Stimulated activated CD8-positive, alpha-beta memory T cell treated with anti-CD3 and anti-CD28 coated beads, Interleukin-2, amount 100 ng/mL, for 1 hour (primary cell): ENCODE results near the gene TJP2.
"Not testable (repeated sequence)": the region's sequence is repeated elsewhere in the genome, so short reads cannot be mapped to it uniquely, and the experiment has no call there.

Experiments
- DNase-seq, 2 donors: peaks; one replicate each; pipeline ENCODE4 v3.0.0-alpha.2; 2020; ENCODE audit warnings: low read depth in 2 of 2

TJP2 gene

DNA sequence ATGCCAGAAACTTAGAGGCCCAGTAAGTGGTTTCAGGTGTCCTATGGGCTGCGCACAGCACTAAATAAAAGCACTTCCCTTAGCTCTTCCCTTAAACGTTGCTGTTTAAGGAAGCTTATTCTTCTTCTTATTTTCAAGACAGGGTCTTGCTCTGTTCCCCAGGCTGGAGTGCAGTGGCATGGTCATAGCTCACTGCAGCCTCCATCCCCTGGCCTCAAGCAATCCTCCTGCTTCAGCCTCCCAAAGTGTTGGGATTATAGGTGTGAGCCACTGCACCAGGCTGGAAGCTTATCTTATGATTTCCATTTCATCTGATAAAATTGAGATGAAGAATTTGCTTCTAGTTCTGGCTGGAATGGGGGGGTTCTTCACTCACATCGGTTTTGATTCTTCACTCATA lies 15.6 kb upstream of the TJP2 start:
- DNase-seq = no peak

DNA sequence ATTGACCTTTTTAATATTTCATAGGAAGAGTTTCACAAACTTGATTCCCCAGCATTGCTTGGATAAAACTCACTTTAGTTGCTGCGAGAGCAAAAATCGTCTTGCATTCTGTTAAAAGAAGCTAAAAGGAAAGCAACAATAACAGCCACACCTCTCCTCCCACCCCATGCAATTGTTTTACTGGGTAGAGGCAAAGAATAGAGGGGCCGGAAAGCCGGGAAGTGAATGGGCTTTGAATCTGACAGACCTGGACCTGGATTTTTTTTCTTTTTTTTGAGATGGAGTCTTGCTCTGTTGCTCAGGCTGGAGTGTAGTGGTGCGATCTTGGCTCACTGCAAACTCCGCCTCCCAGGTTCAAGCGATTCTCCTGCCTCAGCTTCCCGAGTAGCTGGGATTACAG lies 9.5 kb upstream of the TJP2 start:
- not testable (repeated sequence) for DNase-seq

DNA sequence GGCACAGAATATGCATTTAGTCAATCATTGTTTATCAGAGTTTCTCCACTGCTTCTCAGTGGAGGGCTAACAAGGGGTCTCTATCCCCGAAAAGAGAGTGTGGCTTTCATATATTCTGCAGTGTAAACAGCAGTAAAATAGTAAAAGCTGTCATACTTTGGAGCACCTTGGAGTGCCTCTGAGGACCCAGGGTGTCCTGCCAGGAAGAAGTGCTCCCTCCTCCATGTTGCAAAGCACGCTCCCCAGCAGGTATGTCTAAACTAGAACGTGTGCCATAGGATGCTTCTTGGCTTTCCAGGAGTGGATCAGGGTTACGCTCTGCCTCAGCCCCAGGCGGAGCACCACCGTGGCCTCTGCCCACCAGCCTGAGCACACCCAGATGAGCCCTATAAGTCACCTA lies 8.5 kb upstream of the TJP2 start:
- no peak for DNase-seq

DNA sequence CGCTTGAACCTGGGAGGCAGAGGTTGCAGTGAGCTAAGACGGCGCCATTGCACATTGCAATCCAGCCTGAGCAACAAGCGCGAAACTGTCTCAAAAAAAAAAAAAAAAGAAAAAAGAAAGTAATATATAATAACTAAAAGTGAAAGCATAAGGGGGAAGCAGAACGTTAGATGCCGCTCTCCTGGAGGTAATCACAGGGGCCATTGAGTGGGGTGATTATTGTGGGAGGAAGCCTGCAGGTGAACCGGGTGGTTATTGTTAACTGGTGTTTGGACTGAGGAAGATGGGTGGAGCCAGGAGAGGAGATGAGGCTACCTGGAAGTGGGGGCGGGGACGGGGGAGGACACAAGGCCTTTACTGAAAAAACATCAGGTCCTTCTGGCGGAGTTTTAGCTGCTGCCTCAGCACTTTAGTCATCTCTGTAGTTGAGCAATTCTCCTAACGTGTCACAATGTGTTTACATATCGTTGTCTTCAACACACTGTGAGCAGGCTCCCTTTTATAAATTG lies 5.3 kb upstream of the TJP2 start:
- no peak for DNase-seq

DNA sequence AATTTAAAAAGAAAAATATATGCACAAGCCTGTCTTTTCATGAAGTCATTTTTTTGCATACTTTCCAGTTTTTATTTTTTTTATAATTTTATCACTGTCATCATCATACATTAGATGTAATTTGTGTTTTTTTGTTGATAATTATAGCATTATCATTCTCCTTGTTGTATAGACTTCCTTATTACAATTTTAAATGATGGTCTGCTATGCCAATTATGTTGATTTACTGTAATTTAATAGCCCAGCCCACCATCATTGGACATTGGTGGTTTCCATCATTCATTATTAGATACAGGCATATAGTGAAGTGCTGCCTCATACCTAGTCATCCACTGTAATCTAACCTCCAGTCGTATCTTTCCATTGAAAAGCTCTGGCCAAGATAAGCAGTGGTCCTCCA lies 3.8 kb upstream of the TJP2 start:
- DNase-seq = no peak

DNA sequence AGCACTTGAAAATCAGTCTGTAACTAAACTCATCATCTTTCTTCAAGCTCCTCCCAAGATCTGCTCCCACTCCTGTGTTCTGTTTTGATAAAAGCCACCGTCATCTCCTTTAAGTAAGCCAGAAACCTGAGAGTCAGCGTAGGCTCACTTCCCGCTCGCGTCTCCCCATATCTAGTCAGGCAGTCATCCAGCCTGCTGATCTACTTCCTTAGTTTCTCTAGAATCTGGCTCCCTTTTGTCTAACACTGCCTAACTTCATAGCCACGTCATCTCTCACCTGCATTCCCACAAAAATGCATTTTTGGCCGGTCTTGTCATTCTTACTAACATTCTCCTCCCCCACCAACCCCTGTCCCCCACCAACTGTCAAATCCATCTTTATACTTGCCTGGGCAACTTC lies 3.0 kb upstream of the TJP2 start:
- DNase-seq = no peak

DNA sequence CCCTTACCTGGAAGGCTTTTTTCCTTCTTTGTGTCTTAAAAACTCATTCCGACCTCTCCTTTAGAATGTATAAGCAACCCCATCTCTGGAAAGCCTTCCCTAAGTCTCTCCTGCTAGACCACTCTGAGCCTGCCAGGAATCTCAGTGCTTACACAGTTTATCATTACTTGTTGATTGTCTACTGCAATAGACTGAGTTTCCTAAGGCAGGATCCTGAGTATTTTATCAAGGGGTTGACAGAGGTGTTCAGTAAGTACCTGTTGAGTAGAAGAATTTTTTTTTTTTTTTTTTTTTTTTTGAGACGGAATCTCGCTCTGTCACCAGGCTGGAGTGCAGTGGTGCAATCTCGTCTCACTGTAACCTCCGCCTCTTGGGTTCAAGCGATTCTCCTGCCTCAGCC lies 2.6 kb upstream of the TJP2 start:
- DNase-seq = no peak

DNA sequence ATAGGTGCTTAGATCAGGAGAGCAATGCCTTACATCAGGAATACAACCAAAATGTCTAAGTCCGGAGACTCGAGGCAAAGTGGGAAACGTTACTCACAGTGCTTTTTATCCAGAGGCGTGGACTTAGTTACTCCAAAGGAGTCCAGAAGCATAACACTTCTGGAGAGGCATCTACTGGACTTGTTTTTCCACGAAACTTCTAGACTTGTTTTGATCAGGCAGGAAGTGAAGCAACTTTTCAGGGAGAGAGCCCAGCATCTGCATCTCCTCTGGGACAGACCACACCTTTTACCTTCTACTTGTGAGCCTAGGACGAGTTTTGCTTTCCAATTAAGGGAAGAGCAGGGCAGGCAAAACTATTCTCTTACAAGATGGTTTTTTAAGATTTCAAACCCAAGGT lies 1.2 kb upstream of the TJP2 start:
- no peak for DNase-seq

DNA sequence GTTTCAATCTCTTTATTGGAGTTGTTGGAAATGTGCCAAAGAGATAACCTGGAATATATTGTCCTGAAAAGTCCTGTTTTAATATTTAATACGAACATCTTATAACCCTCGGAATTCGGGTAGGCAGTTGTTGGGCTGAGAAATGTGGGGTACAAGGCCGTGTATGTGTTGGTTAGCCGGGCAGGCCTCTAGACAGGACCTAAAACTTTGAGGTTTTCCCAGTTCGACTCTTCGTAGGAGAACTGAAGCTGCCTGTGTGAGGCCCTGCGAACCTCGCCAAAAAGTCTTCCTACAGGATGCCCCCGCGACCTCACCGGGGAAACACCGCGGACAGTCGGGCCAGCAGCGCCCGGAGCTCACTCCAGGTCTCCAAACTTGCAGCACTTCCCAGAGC lies 583 bp upstream of the TJP2 start:
- no peak for DNase-seq

DNA sequence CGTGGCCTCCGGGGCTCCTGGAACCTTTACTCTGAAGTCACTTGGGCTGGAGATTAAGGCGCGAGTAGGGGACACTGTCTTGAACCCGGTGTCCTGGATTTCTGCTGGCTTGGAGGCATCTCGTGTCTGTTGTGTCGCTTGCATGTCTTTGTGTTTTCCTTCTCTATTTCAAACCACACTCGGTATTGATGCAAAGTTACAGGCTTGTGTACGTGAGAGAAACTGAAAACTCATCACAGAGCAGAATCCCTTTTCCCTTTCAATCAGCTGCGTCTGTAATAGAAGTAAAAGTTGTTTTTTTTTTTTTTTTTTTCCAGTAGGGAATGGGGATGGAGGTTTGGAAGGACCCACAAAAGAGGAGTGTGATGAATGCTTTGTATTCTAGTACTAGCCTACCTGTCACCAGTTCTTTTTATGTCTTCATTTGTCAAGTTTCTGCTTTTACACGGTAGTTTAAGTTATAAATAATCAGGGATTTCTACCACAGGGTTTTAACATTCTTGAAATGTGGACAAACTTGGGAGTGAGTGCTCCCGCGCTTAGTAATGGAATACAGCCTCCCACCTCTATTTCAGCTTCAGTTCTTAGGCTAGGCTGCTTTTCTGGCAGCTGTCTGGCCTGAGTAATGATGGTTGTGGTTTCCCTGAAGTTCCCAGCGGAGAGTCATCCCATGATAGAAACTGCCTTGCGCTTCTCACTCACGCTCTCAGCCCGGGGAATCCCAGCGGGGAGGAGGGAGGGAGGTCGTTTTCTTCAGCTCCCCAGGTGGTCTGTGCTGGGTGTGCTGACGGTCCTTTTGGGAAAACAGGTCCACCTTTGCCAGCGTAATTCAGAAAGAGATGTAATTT lies 763 bp downstream of the TJP2 start:
- no peak for DNase-seq

DNA sequence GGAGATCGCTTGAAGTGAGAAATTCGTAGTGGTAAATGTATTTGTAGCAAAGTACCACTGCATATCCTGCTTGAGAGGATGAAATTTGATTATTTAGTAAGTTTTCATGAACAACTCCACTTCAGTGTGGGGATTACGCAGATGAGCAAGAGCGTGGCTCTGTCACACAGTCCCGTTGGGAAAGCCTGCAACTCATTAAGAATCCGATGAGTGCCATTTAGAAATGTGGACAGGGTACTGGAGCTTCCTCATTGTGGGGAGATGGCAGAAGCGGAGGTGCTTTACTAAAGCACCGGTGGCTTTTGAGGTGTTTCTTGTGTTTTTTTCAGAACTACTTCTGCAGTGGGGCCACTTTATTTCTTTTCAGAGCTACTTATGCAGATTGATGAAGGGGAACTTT lies 1.4 kb downstream of the TJP2 start:
- no peak for DNase-seq

DNA sequence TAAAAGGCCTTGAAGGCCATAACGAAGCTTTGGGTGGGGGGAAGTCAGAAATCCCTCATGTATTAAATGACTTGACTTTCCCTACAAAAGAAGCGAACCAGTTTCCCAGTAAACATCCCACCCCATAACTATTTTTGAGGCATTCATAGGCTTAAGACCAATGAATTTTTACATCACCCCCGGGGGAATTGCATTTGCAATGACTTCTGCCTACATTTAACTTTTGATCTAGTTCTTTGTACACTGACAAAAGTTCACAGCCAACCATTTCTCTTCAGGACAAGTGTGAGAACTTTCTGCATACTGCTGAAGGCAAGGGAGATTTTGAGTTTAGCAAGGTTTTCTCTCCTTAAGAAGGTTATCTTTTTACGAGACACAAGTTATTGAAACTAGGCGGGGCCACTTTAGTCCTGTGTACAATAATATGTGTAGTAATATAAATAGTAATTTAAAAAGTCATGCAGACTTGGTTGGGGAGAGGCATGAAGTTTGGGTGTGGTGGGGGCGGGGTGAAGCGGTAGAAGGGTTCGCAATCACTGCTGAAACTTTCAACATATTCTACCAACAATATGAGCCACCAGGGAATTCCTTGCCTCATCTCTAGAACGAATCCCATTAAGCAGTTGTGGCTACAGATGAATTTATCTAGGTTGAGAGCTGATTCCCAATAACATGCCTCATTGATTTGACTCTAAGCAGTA lies 2.5 kb downstream of the TJP2 start:
- no peak for DNase-seq

DNA sequence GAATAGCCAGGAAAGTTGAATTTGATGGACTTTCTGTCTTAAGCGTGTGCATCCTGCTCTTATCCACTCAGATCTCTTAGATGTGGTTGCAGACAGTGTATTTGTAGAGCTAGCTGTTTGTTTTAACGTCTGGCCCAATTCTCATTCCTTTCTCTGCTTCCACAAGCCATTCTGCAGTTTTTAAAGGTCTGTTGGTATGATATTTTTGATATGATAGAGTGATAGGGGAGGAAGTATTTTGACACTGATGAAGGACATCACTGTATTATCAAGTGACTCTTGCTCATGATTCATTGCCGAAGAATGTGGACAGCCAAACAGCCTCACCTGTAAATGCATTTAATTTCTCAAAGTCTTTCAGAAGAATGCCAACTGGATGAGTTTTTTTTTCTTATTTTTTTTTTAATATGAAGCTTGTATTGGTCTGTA lies 4.5 kb downstream of the TJP2 start:
- DNase-seq = no peak

DNA sequence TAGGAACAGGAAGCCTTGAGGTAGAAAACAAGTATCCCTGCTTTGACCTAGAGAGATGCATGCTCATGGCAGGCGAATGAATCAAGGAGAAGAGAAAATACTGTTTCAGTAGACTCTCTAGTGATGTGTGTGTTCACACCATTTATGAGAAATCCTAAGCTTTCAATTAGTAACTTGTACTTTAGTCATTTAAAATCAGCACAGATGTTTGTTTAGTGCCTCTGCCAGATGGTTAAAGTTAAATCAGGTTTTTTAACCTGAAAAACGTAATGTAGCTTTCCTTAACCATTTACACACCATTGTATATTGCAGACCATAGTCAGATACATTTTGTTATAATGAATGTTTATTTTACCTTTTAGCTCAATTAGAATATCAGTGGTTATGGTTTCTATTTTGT lies 5.0 kb downstream of the TJP2 start:
- no peak for DNase-seq

DNA sequence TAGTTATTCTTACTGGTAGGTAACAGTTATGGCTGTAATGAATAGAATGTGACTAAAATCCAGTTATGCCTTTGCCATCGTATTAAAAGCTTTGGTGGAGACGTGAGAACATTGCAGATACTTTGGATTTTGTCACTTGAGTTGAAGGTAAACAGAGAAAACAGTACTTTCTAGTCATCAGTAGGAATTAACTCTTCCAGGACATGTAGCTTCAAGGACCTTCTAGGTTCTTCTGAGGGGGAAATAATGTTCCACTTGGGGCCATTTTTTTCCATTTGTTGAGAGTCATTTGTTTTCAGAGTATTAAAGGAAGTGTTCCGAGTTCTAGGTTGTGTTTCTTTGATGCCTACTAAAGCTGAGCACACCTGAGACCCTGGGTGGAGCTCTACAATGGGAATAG lies 6.1 kb downstream of the TJP2 start:
- no peak for DNase-seq

DNA sequence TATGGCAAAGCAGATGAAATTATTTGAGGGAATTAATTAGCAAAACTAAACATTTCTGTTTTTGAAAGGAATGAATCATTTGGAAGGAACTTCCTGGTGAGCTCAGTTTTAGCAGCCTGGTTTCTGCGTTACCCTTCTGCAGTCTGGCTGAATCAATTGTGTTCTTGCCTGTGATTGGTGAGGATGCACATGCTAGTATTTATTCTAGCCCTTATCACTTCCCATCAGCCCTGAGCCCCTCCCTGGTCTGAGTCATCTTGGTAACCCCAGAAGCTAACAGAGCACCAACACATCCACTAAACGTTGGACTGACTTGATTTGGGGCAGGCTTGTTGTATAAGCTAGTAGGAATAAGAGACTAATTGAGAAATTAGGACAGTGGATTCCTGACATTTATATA lies 6.6 kb downstream of the TJP2 start:
- DNase-seq = no peak

DNA sequence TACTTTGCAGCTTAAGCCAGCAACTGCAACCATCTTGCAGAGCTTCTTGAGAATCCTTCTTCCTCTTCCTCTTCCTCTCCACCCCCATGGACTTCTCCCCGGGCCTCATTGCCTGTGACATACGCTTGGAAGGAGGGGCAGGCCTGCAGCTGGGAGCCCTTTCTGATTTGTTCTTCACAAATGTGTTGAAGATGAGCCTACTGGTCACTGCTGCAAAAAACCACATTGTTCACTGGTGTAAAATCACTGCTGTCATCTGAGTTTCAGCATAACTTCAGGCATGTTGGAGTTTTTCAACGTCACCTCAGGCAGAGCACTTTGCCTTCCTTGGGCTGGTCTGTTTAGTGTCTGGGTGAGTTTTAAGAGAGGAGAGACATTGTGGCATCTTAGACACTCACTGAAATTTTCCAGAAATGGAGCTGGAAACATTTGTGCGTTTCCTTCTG lies 7.9 kb downstream of the TJP2 start:
- no peak for DNase-seq

DNA sequence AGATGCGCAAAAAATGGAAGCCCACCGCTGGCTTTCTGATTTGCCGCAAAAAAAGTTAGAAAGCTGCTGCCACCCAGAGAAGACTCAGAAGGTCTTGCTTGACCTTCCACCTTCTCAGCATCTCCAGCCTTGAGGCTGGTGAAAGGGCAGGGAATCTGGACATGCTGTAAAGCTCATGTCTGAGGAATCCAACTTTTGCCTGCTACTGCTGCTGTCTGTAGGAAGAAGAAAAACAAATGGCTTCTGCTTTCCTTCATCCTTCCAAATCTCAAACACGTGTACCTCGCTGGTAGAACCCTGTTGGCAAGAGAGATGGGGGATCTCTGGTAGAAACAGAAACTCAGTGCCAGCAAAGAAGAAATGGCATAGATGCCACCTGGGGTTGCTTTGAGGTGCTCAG lies 10.2 kb downstream of the TJP2 start:
- DNase-seq = no peak

DNA sequence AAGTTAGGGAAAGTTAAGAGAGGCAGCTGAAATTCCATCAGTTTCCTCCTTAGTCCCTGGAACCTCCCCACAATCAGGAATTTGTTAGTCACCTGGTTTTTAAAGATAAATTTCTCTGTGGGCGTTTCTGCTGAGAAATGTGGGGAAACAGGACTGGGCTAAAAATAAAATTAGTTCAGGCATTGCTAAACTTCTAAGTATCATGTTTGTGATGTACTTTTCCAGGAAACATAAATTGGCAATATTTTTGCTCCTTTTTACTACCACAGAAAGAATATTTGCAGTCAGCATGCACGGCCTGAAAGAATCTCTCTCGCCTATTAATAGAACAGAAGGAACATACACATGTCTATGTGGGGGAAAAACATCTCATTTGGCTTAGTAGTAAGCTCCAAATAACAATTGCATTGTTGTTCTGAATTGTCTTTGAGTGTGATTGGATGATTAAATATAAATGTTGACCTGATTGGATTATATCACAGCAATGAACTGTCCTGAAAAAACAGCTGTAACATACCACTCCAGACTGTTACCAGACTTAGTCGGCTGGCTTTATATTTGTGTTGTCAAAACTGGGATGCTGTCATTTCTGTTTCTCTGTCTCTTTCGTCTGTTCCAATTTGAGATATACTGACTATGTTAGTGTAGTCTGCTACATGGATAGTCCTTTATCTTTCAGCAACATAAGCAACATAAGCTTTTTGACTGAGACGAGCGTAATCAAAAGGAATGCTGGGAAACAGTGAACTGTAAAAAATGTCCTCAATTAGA lies 12.9 kb downstream of the TJP2 start:
- no peak for DNase-seq

DNA sequence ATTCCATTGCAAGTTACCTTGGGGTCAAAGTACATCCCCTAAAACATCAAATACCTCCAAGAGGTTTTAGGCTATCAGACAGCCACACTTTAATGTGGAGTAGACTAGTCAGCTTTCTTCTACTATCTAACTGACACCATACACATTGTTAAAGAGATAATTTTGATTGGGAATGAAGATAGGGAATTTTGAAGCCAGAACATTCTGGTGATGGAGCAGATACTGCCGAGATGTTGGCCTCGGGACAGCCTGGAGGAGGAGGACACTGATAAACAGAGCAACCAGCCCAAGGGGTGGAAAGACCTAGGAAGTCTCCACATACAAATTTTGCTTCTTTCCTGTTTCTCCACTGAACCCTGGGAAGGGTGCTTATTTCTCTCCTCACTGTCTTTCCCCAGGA lies 14.9 kb downstream of the TJP2 start:
- DNase-seq = no peak

DNA sequence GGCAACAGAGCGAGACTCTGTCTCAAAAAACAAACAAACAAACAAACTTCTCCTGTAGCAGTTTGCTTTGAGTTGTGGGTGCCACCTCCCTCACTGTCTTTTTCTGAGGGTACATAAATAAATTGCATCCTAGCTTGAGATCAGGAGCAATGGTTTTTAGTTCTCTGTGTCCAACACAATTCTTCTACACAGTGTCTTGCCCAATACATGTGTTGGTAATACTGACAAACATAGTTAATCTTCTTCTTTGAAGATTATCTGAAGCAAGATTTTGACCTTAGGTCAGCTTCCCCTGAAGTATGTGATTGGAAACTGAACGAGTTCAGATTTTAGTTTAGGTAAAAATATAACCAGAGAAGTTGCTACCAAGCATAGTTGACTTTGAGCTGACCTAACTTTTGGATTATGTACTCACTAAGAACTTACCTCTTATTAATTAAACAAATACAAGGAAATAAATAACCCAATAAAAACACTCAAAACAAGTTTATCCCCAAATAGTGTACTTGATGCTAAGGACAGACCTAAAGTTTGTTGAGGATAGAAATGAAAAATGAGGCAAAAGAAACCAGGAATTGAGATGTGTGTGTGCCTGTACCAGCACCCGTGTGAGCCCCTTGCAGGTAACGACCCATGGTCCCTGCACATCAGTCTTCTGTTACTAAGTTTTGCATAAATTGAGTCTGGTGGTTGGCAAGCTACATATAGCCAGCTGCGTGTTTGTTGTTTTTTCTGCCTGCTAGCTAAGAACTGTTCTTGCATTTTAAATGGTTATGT lies 16.2 kb downstream of the TJP2 start:
- DNase-seq = no peak

DNA sequence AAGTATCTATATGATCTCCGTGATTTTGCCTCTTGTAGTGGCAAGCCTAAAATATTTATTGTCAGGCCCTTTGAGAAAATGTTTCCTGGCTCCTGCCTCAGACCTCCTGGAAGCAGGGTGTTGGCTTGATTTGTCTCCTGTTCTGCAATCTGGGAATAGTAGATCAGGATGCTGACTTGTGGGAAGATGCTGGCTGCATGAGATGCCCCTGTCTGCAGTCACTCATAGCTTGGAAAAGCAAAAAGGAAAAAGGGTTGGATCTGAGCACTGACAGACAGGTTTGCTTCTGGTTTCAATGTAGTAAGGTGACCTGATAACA lies 16.7 kb downstream of the TJP2 start:
- no peak for DNase-seq
